DND-41 (cell line): ENCODE measurements around the gene RAB11FIP3.

ENCODE experiments used
- EZH2 ChIP-seq: IDR thresholded peaks from 3 replicates; pipeline ENCODE4 v1.6.1; 2012; ENCODE audit warnings: borderline replicate concordance, low read depth, mild to moderate bottlenecking, moderate library complexity, low read length, inconsistent platforms; ENCODE audit not compliant: severe bottlenecking
- TF ChIP-seq, protein P1 (sequence below): IDR thresholded peaks from 2 replicates; pipeline ENCODE4 v1.5.1; 2012; ENCODE audit warnings: borderline replicate concordance, low read length, moderate library complexity, mild to moderate bottlenecking; ENCODE audit not compliant: poor library complexity, severe bottlenecking; ENCODE audit errors: extremely low read depth

DNA sequence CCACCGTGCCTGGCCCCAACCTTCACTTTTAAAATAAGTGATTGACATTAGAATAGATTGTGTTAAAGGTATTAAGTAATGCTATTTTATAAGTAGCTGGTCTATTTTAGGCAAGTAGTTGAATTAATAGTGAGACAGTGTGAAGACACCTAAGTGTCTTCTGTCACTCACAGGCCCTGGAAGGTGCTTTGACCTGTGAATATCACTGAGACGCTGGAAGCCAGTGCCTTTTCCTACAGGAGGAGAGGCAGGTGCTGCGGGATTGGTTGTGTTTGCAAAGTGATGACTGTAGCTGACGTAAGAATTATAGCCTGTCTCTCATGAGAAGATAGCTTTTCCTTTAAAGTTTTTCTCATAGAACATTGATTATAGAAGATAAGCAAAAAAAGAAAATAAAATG, 45.0 kb downstream of the RAB11FIP3 start:
- TF ChIP-seq, protein P1, sequence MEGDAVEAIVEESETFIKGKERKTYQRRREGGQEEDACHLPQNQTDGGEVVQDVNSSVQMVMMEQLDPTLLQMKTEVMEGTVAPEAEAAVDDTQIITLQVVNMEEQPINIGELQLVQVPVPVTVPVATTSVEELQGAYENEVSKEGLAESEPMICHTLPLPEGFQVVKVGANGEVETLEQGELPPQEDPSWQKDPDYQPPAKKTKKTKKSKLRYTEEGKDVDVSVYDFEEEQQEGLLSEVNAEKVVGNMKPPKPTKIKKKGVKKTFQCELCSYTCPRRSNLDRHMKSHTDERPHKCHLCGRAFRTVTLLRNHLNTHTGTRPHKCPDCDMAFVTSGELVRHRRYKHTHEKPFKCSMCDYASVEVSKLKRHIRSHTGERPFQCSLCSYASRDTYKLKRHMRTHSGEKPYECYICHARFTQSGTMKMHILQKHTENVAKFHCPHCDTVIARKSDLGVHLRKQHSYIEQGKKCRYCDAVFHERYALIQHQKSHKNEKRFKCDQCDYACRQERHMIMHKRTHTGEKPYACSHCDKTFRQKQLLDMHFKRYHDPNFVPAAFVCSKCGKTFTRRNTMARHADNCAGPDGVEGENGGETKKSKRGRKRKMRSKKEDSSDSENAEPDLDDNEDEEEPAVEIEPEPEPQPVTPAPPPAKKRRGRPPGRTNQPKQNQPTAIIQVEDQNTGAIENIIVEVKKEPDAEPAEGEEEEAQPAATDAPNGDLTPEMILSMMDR, result no peak
- no peak for TF ChIP-seq EZH2
